Measurements from ENCODE around the gene CBLB. TPM values are rescaled to one million over a fixed set of nuclear protein-coding genes. Genes with fewer than 3 reads are reported as not detected.

Gene CBLB
- total and polyA plus RNA-seq, 2 donors (not counting 1 experiment from before 2014, with no cell fraction given), result 26.9 to 28.5 TPM

DNA sequence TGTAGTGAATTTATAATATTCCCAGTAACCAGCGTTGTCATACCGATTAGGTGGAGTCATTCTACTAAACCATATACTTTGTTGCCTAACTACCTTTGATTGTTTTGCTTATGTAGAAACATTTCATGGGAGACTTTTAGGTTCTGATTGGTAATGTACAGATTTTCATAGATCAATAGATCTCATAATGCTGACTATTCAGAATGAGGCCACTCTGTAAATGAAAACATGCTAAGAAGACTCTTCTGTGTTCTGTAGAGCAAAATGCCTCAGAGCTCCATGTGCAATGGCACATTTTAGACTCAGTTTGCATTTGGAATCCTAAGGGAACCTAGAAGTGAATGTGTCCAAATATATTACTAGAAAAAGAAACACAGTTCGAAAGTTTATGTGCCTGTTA is 20.0 kb downstream of the CBLB start:
- Histone ChIP-seq H3K9ac (ENCODE audit: insufficient read depth, low read length) (no peak overlapping the region), H4K20me1 (ENCODE audit: control insufficient read depth, extremely low read depth, insufficient read depth, low read length) (no peaks in the 10 kb centered on the region), H3K4me2 (ENCODE audit: extremely low read depth, insufficient read depth, low read length) (no peak overlapping the region), H3K9me3 (ENCODE audit: control insufficient read depth, insufficient read depth, low read depth, low read length) (no peaks in the 10 kb centered on the region), H3K4me1 (ENCODE audit: control insufficient read depth, extremely low read depth, insufficient read depth, low read length) (peaks cover 2% of the 10 kb centered on the region), H3K36me3 (ENCODE audit: control insufficient read depth, insufficient read depth, low read length) (peaks cover 2% of the 10 kb centered on the region), H3K27me3 (ENCODE audit: control insufficient read depth, insufficient read depth, low read length) (no peaks in the 10 kb centered on the region), H3K4me3 (replicated peaks in 1 of 4; ENCODE audit: control extremely low read depth in 1 of 4, insufficient read depth in 1 of 4, low read depth in 3 of 4, low read length in 4 of 4) (no peak overlapping the region), H3K79me2 (ENCODE audit: control insufficient read depth, insufficient read depth, low read length) (peaks cover 1% of the 10 kb centered on the region), H2AFZ (ENCODE audit: low read length) (no peak overlapping the region), H3K27ac (ENCODE audit: insufficient read depth, low read length) (no peak overlapping the region)
- DNase-seq (ENCODE audit: low read depth in 2 of 2), result no peak
- TF ChIP-seq CTCF (conservative IDR thresholded peaks at IDR 0.05 in 1 of 2, IDR thresholded peaks at IDR 0.05 in 1 of 2; ENCODE audit: low read depth in 1 of 2, low read length in 2 of 2) (no peak), EZH2 (IDR thresholded peaks at IDR 0.05; ENCODE audit: low read length, missing control alignments) (no peak)

DNA sequence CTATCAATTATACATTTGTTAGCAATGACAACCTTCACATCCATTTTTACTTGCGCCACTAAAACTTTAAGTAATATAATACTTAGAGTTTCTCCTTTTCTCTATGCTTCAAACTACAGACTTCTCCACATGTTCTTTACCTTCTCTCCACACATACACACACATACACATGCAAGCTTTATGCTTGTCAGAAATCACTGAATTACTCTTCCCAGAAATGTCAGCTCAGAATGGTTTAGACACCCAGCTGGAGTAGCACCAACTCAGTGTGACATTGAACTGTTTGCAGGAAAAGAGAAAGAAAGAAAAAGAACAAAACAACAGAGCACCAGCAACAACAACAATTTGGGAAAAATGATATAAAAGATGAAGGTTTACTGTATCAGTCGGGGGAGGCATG is 20.9 kb downstream of the CBLB start:
- Histone ChIP-seq H3K4me2 (ENCODE audit: extremely low read depth, insufficient read depth, low read length) (no peak overlapping the region), H3K79me2 (ENCODE audit: control insufficient read depth, insufficient read depth, low read length) (peaks cover 1% of the 10 kb centered on the region), H4K20me1 (ENCODE audit: control insufficient read depth, extremely low read depth, insufficient read depth, low read length) (no peaks in the 10 kb centered on the region), H3K4me1 (ENCODE audit: control insufficient read depth, extremely low read depth, insufficient read depth, low read length) (peaks cover 2% of the 10 kb centered on the region), H3K9me3 (ENCODE audit: control insufficient read depth, insufficient read depth, low read depth, low read length) (no peaks in the 10 kb centered on the region), H3K27ac (ENCODE audit: insufficient read depth, low read length) (no peak overlapping the region), H3K36me3 (ENCODE audit: control insufficient read depth, insufficient read depth, low read length) (peaks cover 2% of the 10 kb centered on the region), H3K27me3 (ENCODE audit: control insufficient read depth, insufficient read depth, low read length) (no peaks in the 10 kb centered on the region), H3K9ac (ENCODE audit: insufficient read depth, low read length) (no peak overlapping the region), H3K4me3 (replicated peaks in 1 of 4; ENCODE audit: control extremely low read depth in 1 of 4, insufficient read depth in 1 of 4, low read depth in 3 of 4, low read length in 4 of 4) (no peak overlapping the region), H2AFZ (ENCODE audit: low read length) (no peak overlapping the region)
- no peak for TF ChIP-seq EZH2 (IDR thresholded peaks at IDR 0.05; ENCODE audit: low read length, missing control alignments)
- TF ChIP-seq CTCF (conservative IDR thresholded peaks at IDR 0.05 in 1 of 2, IDR thresholded peaks at IDR 0.05 in 1 of 2; ENCODE audit: low read depth in 1 of 2, low read length in 2 of 2), result no peak
- DNase-seq (ENCODE audit: low read depth in 2 of 2), result no peak

GRCh38 chr3:105847452-105847851 is 21.4 kb downstream of the CBLB start:
- no peak overlapping the region for H2AFZ ChIP-seq (ENCODE audit: low read length)
- no peak overlapping the region for H3K9ac ChIP-seq (ENCODE audit: insufficient read depth, low read length)
- H3K27ac ChIP-seq (ENCODE audit: insufficient read depth, low read length), result no peak overlapping the region
- no peaks in the 10 kb centered on the region for H3K9me3 ChIP-seq (ENCODE audit: control insufficient read depth, insufficient read depth, low read depth, low read length)
- H3K4me2 ChIP-seq (ENCODE audit: extremely low read depth, insufficient read depth, low read length), result no peak overlapping the region
- H3K4me3 ChIP-seq (replicated peaks in 1 of 4; ENCODE audit: control extremely low read depth in 1 of 4, insufficient read depth in 1 of 4, low read depth in 3 of 4, low read length in 4 of 4), result no peak overlapping the region
- peaks cover 2% of the 10 kb centered on the region for H3K36me3 ChIP-seq (ENCODE audit: control insufficient read depth, insufficient read depth, low read length)
- peaks cover 2% of the 10 kb centered on the region for H3K4me1 ChIP-seq (ENCODE audit: control insufficient read depth, extremely low read depth, insufficient read depth, low read length)
- no peaks in the 10 kb centered on the region for H4K20me1 ChIP-seq (ENCODE audit: control insufficient read depth, extremely low read depth, insufficient read depth, low read length)
- DNase-seq (ENCODE audit: low read depth in 2 of 2), result no peak
- peaks cover 1% of the 10 kb centered on the region for H3K79me2 ChIP-seq (ENCODE audit: control insufficient read depth, insufficient read depth, low read length)
- TF ChIP-seq CTCF (conservative IDR thresholded peaks at IDR 0.05 in 1 of 2, IDR thresholded peaks at IDR 0.05 in 1 of 2; ENCODE audit: low read depth in 1 of 2, low read length in 2 of 2) (no peak), EZH2 (IDR thresholded peaks at IDR 0.05; ENCODE audit: low read length, missing control alignments) (no peak)
- H3K27me3 ChIP-seq (ENCODE audit: control insufficient read depth, insufficient read depth, low read length), result no peaks in the 10 kb centered on the region
